ENCODE measurements around the gene CEBPB. TPM values are rescaled to one million over a fixed set of nuclear protein-coding genes. Genes with fewer than 3 reads are reported as not detected.
A peak's percentile ranks its signal among the peaks of the same experiment; 100 is the strongest.

Gene CEBPB
- total RNA-seq, 2 donors from 2014 or later = 47.7 to 104 TPM

- WGBS, 2 donors = 93 to 94% methylated on average over 13 to 14 of the region's 14 CpGs
- Histone ChIP-seq H3K4me1 (peaks cover 20% of the 10 kb centered on the region), H3K4me3 (no peak overlapping the region), H3K36me3 (replicated peaks in 1 of 2; ENCODE audit: insufficient read depth in 1 of 2, low read depth in 2 of 2) (no peaks in the 10 kb centered on the region), H3K9me3 (no peaks in the 10 kb centered on the region), H3K27me3 (no peaks in the 10 kb centered on the region), H3K27ac (no peak overlapping the region)
- TF ChIP-seq CTCF (IDR thresholded peaks at IDR 0.05) (no peak), POLR2A (IDR thresholded peaks at IDR 0.05) (no peak)
- no peak for DNase-seq
- intact Hi-C loops (cut with DNase I) = no loop called here
- no peak for ATAC-seq
These were observed 26.7 kb downstream of the CEBPB start for GRCh38 chr20:50217207-50217949.

- H3K4me3 ChIP-seq = no peak overlapping the region
- no peaks in the 10 kb centered on the region for H3K9me3 ChIP-seq
- no peaks in the 10 kb centered on the region for H3K36me3 ChIP-seq (replicated peaks in 1 of 2; ENCODE audit: insufficient read depth in 1 of 2, low read depth in 2 of 2)
- peaks cover 13% of the 10 kb centered on the region for H3K4me1 ChIP-seq
- ATAC-seq = peak; percentile 71
- H3K27ac ChIP-seq = peak overlapping the region in 3 of 4 donors; percentile 33 to 52 (median 45)
- 66 to 70% methylated on average over 4 to 5 of the region's 5 CpGs for WGBS, 2 donors
- DNase-seq = peak in 3 of 4 donors; percentile 28 to 50 (median 46)
- intact Hi-C loops (cut with DNase I) = no loop called here
- no peaks in the 10 kb centered on the region for H3K27me3 ChIP-seq
- TF ChIP-seq POLR2A (IDR thresholded peaks at IDR 0.05) = no peak
- TF ChIP-seq CTCF (IDR thresholded peaks at IDR 0.05) = no peak
These were observed 28.4 kb downstream of the CEBPB start for GRCh38 chr20:50218987-50219435.

- no peaks in the 10 kb centered on the region for H3K36me3 ChIP-seq (replicated peaks in 1 of 2; ENCODE audit: insufficient read depth in 1 of 2, low read depth in 2 of 2)
- peaks cover 15% of the 10 kb centered on the region for H3K4me1 ChIP-seq
- TF ChIP-seq POLR2A (IDR thresholded peaks at IDR 0.05) (no peak), CTCF (IDR thresholded peaks at IDR 0.05) (no peak)
- no peaks in the 10 kb centered on the region for H3K9me3 ChIP-seq
- H3K4me3 ChIP-seq = no peak overlapping the region
- no peak for DNase-seq
- intact Hi-C loops (cut with DNase I) = no loop called here
- no peak for ATAC-seq
- peak overlapping the region in 3 of 4 donors; percentile 33 to 52 (median 45) for H3K27ac ChIP-seq
- H3K27me3 ChIP-seq = no peaks in the 10 kb centered on the region
- WGBS, 2 donors = 71% methylated on average over 4 of the region's 4 CpGs
These were observed 29.0 kb downstream of the CEBPB start for GRCh38 chr20:50219600-50219999.

GRCh38 chr20:50220093-50220893 lies 29.7 kb downstream of the CEBPB start:
- Histone ChIP-seq H3K36me3 (replicated peaks in 1 of 2; ENCODE audit: insufficient read depth in 1 of 2, low read depth in 2 of 2) (no peaks in the 10 kb centered on the region), H3K9me3 (no peaks in the 10 kb centered on the region), H3K27me3 (no peaks in the 10 kb centered on the region), H3K4me1 (peaks cover 15% of the 10 kb centered on the region), H3K4me3 (no peak overlapping the region), H3K27ac (peak overlapping the region in 2 of 4 donors; percentile 8 to 41)
- DNase-seq = no peak
- WGBS, 2 donors = 66 to 84% methylated on average over 9 to 11 of the region's 11 CpGs
- intact Hi-C loops (cut with DNase I) = no loop called here
- TF ChIP-seq CTCF (IDR thresholded peaks at IDR 0.05) (no peak), POLR2A (IDR thresholded peaks at IDR 0.05) (no peak)
- no peak for ATAC-seq

All from body of pancreas (tissue), 4 donors.